HCT116 (cell line): Measurements from ENCODE around the gene JPT1. TPM values are rescaled to one million over a fixed set of nuclear protein-coding genes. Genes with fewer than 3 reads are reported as not detected.
A peak's percentile ranks its signal among the peaks of the same experiment; 100 is the strongest.
"Not testable (repeated sequence)": the region's sequence is repeated elsewhere in the genome, so short reads cannot be mapped to it uniquely, and the experiment has no call there.

Source experiments
- ATAC-seq: fragments of 200-7000 bp; cut with Tn5 transposase; 2 replicates; pipeline ENCODE4 v1.9.1; 2020; ENCODE audit warnings: mild to moderate bottlenecking, moderate library complexity
- BruUV-seq: library from RNA; stranded (reverse); fragments of 400-500 nt; replicated peaks from 2 replicates; lab custom pipeline; 2021; lab: Mats Ljungman, UMichigan
- CTCF ChIA-PET: fragments of 300-600 bp; sonication (Branson Sonifier 250); formaldehyde crosslinking; loops from one replicate; lab custom pipeline; 2021; ENCODE audit warnings: antibody characterized with exemption; lab: Charles Lee
- POLR2A ChIA-PET: fragments of 300-600, 350-600 bp; sonication (Branson Sonifier 250); formaldehyde crosslinking; loops from one replicate; lab custom pipeline; 2021; ENCODE audit warnings: antibody characterized with exemption; lab: Charles Lee
- RAD21 ChIA-PET, 2 experiments: fragments of 300-600 bp; sonication (Branson Sonifier 250); formaldehyde crosslinking; loops; one replicate each; lab custom pipeline; 2023; ENCODE audit warnings: low total read pairs in 2 of 2; ENCODE audit not compliant: uncharacterized antibody in 2 of 2, unreplicated experiment in 2 of 2, low non-redundant PET in 1 of 2; lab: Charles Lee
- DNase-seq: peaks from one replicate; pipeline ENCODE4 v3.0.0-alpha.2; 2010; ENCODE audit warnings: low read depth, low spot score
- H2AFZ ChIP-seq: fragments of 200-600 bp; shearing (Covaris generic), sonication (generic); 2 replicates; pipeline ENCODE4 v1.6.1; 2017; ENCODE audit warnings: low read depth, mixed run types, mixed read lengths, antibody characterized with exemption, low read length; ENCODE audit not compliant: poor library complexity, severe bottlenecking
- H3K27ac ChIP-seq: 2 replicates; pipeline ENCODE4 v1.5.1; 2012; ENCODE audit warnings: low read depth, low read length
- H3K27me3 ChIP-seq: fragments of 200-600 bp; sonication (generic); 2 replicates; pipeline ENCODE4 v1.6.1; 2016; ENCODE audit warnings: mixed run types, low read length, mixed read lengths; ENCODE audit not compliant: insufficient read depth
- H3K36me3 ChIP-seq, 2 experiments: fragments of 200-500 bp in 1 of 2; fragments of 200-600 bp in 1 of 2; sonication (Bioruptor generic) in 1 of 2; sonication (generic) in 1 of 2; 2 replicates each; pipeline versions ENCODE4 v1.5.1 to v1.6.1; 2014 to 2016; ENCODE audit warnings: low read length in 2 of 2, inconsistent platforms in 1 of 2, mixed read lengths in 1 of 2, mixed run types in 1 of 2; ENCODE audit not compliant: insufficient read depth in 2 of 2, control insufficient read depth in 1 of 2
- H3K4me1 ChIP-seq, 2 experiments: fragments of 200-600 bp in 1 of 2; sonication (generic) in 1 of 2; 2 replicates each; pipeline versions ENCODE4 v1.5.1 to v1.6.1; 2012 to 2017; ENCODE audit warnings: low read length in 2 of 2, inconsistent platforms in 1 of 2, mild to moderate bottlenecking in 1 of 2, mixed read lengths in 1 of 2, mixed run types in 1 of 2, moderate library complexity in 1 of 2; ENCODE audit not compliant: insufficient read depth in 2 of 2, control insufficient read depth in 1 of 2
- H3K4me2 ChIP-seq: fragments of 200-600 bp; sonication (generic); 2 replicates; pipeline ENCODE4 v1.6.1; 2017; ENCODE audit warnings: mixed run types, low read length, mixed read lengths
- H3K4me3 ChIP-seq, 2 experiments: fragments of 200-600 bp in 1 of 2; sonication (generic) in 1 of 2; replicated peaks in 1 of 2; 2 replicates each; pipeline ENCODE4 v1.5.1; 2011 to 2016; ENCODE audit warnings: low read length in 2 of 2, control low read depth in 1 of 2, low read depth in 1 of 2, mild to moderate bottlenecking in 1 of 2, mixed read lengths in 1 of 2, mixed run types in 1 of 2
- H3K79me2 ChIP-seq: fragments of 200-600 bp; sonication (generic); 2 replicates; pipeline ENCODE4 v1.6.1; 2017; ENCODE audit warnings: mild to moderate bottlenecking, mixed run types, low read length, moderate library complexity, mixed read lengths; ENCODE audit not compliant: insufficient read depth
- H3K9ac ChIP-seq: fragments of 200-600 bp; sonication (generic); 2 replicates; pipeline ENCODE4 v1.6.1; 2016; ENCODE audit warnings: low read length, mixed read lengths
- H3K9me2 ChIP-seq: fragments of 200-600 bp; sonication (generic), shearing (Covaris generic); 2 replicates; pipeline ENCODE4 v1.6.1; 2017; ENCODE audit warnings: mixed run types, mild to moderate bottlenecking, moderate library complexity; ENCODE audit not compliant: insufficient read depth
- H3K9me3 ChIP-seq, 2 experiments: fragments of 200-500 bp in 1 of 2; fragments of 200-600 bp in 1 of 2; sonication (Bioruptor generic) in 1 of 2; sonication (generic) in 1 of 2; 2 replicates each; pipeline ENCODE4 v1.6.1; 2014 to 2017; ENCODE audit warnings: low read length in 2 of 2, mixed read lengths in 2 of 2, inconsistent platforms in 1 of 2, low read depth in 1 of 2, mild to moderate bottlenecking in 1 of 2, mixed run types in 1 of 2, moderate library complexity in 1 of 2; ENCODE audit not compliant: control insufficient read depth in 1 of 2, insufficient read depth in 1 of 2
- H4K20me1 ChIP-seq: fragments of 200-600 bp; sonication (generic), shearing (Covaris generic); 2 replicates; pipeline ENCODE4 v1.6.1; 2017; ENCODE audit warnings: mixed run types, mild to moderate bottlenecking, moderate library complexity; ENCODE audit not compliant: insufficient read depth
- ELF1 ChIP-seq: IDR thresholded peaks from 2 replicates; pipeline ENCODE4 v1.6.1; 2012; ENCODE audit warnings: low read depth, borderline replicate concordance
- POLR2A ChIP-seq: IDR thresholded peaks from 2 replicates; pipeline ENCODE4 v1.7.0; 2011; ENCODE audit warnings: borderline replicate concordance; ENCODE audit not compliant: insufficient read depth, insufficient read length; ENCODE audit errors: extremely low read depth
- ZFX ChIP-seq: fragments of 450-650 bp; IDR thresholded peaks from 2 replicates; pipeline ENCODE4 v1.6.1; 2017
- intact Hi-C: fragments of 100-400 bp; cut with micrococcal nuclease; formaldehyde crosslinking; loops from 2 replicates; pipeline ENCODE4 v1.10.0; 2022
- total RNA-seq: library from RNA; stranded (reverse); gene quantifications from one replicate; pipeline ENCODE4 v1.2.1, GENCODE V29; 2021; ENCODE audit not compliant: unreplicated experiment

The JPT1 gene
- total RNA-seq, 1 experiment from 2014 or later, result 575 TPM

- RAD21 ChIA-PET, result no interaction called here
- CTCF ChIA-PET, result interaction anchor here (1.0 to 4.9 kb wide), 3 partner anchors 13 to 94 kb away, joined by 3 to 50 read pairs (median 3); no protein-coding TSS in a partner anchor
- POLR2A ChIA-PET, result no interaction called here
- TF ChIP-seq POLR2A (no peak), ZFX (0 out of 2 replicates have a peak, but pooled peaks have one; percentile 3), ELF1 (no peak)
- H3K9ac ChIP-seq, result no peak overlapping the region
- no peak overlapping the region for H3K4me3 ChIP-seq
- H2AFZ ChIP-seq, result no peak overlapping the region
- H3K27ac ChIP-seq, result no peak overlapping the region; the same call in 1 of the 2 replicates
- H3K4me2 ChIP-seq, result no peak overlapping the region
- no TSS peak for BruUV-seq
- no peaks in the 10 kb centered on the region for H3K9me2 ChIP-seq
- H3K9me3 ChIP-seq, result no peaks in the 10 kb centered on the region
- no peak for ATAC-seq
- no peaks in the 10 kb centered on the region for H4K20me1 ChIP-seq
- peaks cover 40 to 77% of the 10 kb centered on the region in 2 experiments for H3K4me1 ChIP-seq
- peaks cover 0 to 28% of the 10 kb centered on the region in 2 experiments; a peak in 1 of 4 replicates for H3K36me3 ChIP-seq
- no peak for DNase-seq
- H3K79me2 ChIP-seq, result peaks cover 79% of the 10 kb centered on the region
- no peaks in the 10 kb centered on the region for H3K27me3 ChIP-seq
- intact Hi-C loops, result no loop called here
These were observed 25.4 kb downstream of the JPT1 start for GRCh38 chr17:75128694-75129505.

- POLR2A ChIA-PET, result interaction anchor here (0.6 kb wide), 1 partner anchor 22 kb away, joined by 3 read pairs; no protein-coding TSS in a partner anchor
- RAD21 ChIA-PET, result not testable (repeated sequence)
- CTCF ChIA-PET, result interaction anchor here (0.6 kb wide), 1 partner anchor 14 kb away, joined by 3 read pairs; no protein-coding TSS in a partner anchor
These were observed 26.4 kb downstream of the JPT1 start for GRCh38 chr17:75127936-75128335.

More at GRCh38 chr17:75127936-75128335, 26.4 kb downstream of the JPT1 start:
- BruUV-seq, H3K27me3 ChIP-seq, H4K20me1 ChIP-seq, H3K9me3 ChIP-seq, H2AFZ ChIP-seq, intact Hi-C loops, H3K9ac ChIP-seq, H3K4me2 ChIP-seq, DNase-seq, ATAC-seq, H3K9me2 ChIP-seq, H3K4me3 ChIP-seq: not testable (repeated sequence)
- Histone ChIP-seq H3K79me2 (peaks cover 86% of the 10 kb centered on the region), H3K36me3 (peaks cover 0 to 28% of the 10 kb centered on the region in 2 experiments; a peak in 1 of 4 replicates), H3K27ac (peak overlapping the region; percentile 0; the same call in 1 of the 2 replicates), H3K4me1 (peaks cover 45 to 79% of the 10 kb centered on the region in 2 experiments)
